PFSK-1 (cell line): ENCODE results near the gene PLEK2.

Source experiments
- POLR2AphosphoS5 ChIP-seq: IDR thresholded peaks from 2 replicates; pipeline ENCODE4 v1.6.1; 2012; ENCODE audit warnings: low read depth, mild to moderate bottlenecking, control low read depth, low read length, moderate library complexity
- REST ChIP-seq, 2 experiments: IDR thresholded peaks; 2 replicates each; pipeline versions ENCODE4 v1.6.1 to v1.8.0; 2011 to 2012; ENCODE audit warnings: low read depth in 2 of 2, low read length in 2 of 2, control low read depth in 1 of 2, inconsistent platforms in 1 of 2, mild to moderate bottlenecking in 1 of 2, moderate library complexity in 1 of 2; ENCODE audit not compliant: insufficient read depth in 1 of 2
- SIN3A ChIP-seq: IDR thresholded peaks from 2 replicates; pipeline ENCODE4 v1.6.1; 2012; ENCODE audit warnings: mild to moderate bottlenecking, low read length, moderate library complexity, borderline replicate concordance; ENCODE audit not compliant: insufficient read depth
- TAF1 ChIP-seq: IDR thresholded peaks from 2 replicates; pipeline ENCODE4 v1.6.1; 2012; ENCODE audit warnings: low read length, control low read depth, borderline replicate concordance; ENCODE audit not compliant: insufficient read depth

DNA sequence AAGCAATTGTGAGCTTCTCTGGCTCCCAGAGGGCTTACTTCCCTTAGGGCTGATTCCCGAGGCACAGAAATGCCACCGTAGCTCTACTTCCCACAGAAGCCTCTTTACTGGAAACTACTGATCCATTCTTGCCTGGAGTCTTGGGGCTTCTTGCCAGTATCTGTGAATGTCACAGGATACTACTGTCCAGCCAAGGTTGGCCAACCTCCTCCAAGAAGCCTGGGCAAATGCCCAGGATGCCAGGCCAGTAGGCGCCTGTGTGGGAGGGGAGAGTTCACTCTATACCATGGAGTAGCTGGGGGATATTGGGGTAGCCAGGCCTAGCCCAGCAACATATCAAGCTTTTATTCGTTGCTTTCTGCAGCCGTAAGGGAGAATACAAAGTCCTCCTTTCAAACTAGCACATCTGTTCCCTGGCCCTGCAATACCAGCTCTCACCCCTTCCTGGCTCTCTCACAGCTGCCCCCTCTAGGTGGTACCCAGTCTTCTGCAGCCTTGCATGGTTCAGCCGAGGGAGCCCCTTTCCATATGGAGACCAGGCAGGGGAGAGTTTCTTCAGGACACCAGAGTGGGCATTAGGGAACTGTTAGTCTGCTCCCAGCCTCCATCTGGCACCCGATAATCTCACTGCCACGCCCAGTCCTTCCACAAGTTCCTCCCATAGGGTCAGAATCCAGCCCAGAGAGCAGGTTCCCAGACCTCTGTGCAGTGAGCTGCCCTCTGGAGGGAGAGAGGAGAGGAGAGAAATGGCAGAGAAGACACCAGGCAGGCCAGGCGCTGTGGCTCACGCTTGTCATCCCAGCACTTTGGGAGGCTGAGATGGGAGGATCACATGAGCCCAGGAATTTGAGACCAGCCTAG, 24.3 kb upstream of the PLEK2 start:
- TF ChIP-seq POLR2AphosphoS5 (no peak), TAF1 (no peak), SIN3A (no peak), REST (IDR thresholded peaks at IDR 0.05; ENCODE audit: insufficient read depth in 1 of 2, low read depth in 2 of 2, low read length in 2 of 2) (no peak)
